ENCODE data around the gene SPESP1. TPM values are rescaled to one million over a fixed set of nuclear protein-coding genes. Genes with fewer than 3 reads are reported as not detected.

Gene SPESP1
- total RNA-seq, 2 donors from 2014 or later = 0.86 to 1.1 TPM

- H3K27me3 Mint-ChIP-seq = peaks cover 16% of the 10 kb centered on the region
- no peak overlapping the region for H3K4me3 Mint-ChIP-seq
- no peak overlapping the region for H3K27ac Mint-ChIP-seq
- no peak for ATAC-seq (replicated peaks)
- no peaks in the 10 kb centered on the region for H3K36me3 Mint-ChIP-seq (ENCODE audit: low read depth)
- H3K9me3 Mint-ChIP-seq = no peaks in the 10 kb centered on the region
- no peaks in the 10 kb centered on the region for H3K4me1 Mint-ChIP-seq
Observed at GRCh38 chr15:68991723-68992122, 61.4 kb downstream of the SPESP1 start.

GRCh38 chr15:68992696-68993095 lies 62.4 kb downstream of the SPESP1 start:
- no peak overlapping the region for H3K27ac Mint-ChIP-seq
- H3K4me1 Mint-ChIP-seq = no peaks in the 10 kb centered on the region
- no peak overlapping the region for H3K4me3 Mint-ChIP-seq
- no peak for ATAC-seq (replicated peaks)
- H3K9me3 Mint-ChIP-seq = no peaks in the 10 kb centered on the region
- peaks cover 17% of the 10 kb centered on the region for H3K27me3 Mint-ChIP-seq
- no peaks in the 10 kb centered on the region for H3K36me3 Mint-ChIP-seq (ENCODE audit: low read depth)

GRCh38 chr15:68993276-68993675 lies 63.0 kb downstream of the SPESP1 start:
- H3K36me3 Mint-ChIP-seq (ENCODE audit: low read depth) = no peaks in the 10 kb centered on the region
- ATAC-seq (replicated peaks) = no peak
- H3K27ac Mint-ChIP-seq = no peak overlapping the region
- no peaks in the 10 kb centered on the region for H3K4me1 Mint-ChIP-seq
- no peak overlapping the region for H3K4me3 Mint-ChIP-seq
- no peaks in the 10 kb centered on the region for H3K9me3 Mint-ChIP-seq
- peaks cover 12% of the 10 kb centered on the region for H3K27me3 Mint-ChIP-seq

- Mint-ChIP-seq H3K27ac (no peak overlapping the region), H3K4me3 (no peak overlapping the region), H3K27me3 (peaks cover 7% of the 10 kb centered on the region), H3K9me3 (no peaks in the 10 kb centered on the region), H3K36me3 (ENCODE audit: low read depth) (no peaks in the 10 kb centered on the region), H3K4me1 (no peaks in the 10 kb centered on the region)
- no peak for ATAC-seq (replicated peaks)
Observed at GRCh38 chr15:68994149-68994548, 63.8 kb downstream of the SPESP1 start.

GRCh38 chr15:68994981-68995761 lies 64.8 kb downstream of the SPESP1 start:
- Mint-ChIP-seq H3K4me3 (no peak overlapping the region), H3K27ac (no peak overlapping the region), H3K4me1 (no peaks in the 10 kb centered on the region), H3K9me3 (no peaks in the 10 kb centered on the region), H3K36me3 (ENCODE audit: low read depth) (no peaks in the 10 kb centered on the region), H3K27me3 (peaks cover 7% of the 10 kb centered on the region)
- no peak for ATAC-seq (replicated peaks)

Other genes with a start within 250 kb of the SPESP1 start
- 100 to 1,000 TPM; 130 to 221 TPM for gene ANP32A, start 109.6 kb upstream of the SPESP1 start, total RNA-seq
- not detected for gene NOX5, start 84.2 kb downstream of the SPESP1 start, total RNA-seq
- 1 to 10 TPM; 3.8 to 5.0 TPM for gene GLCE, start 230.1 kb downstream of the SPESP1 start, total RNA-seq